ENCODE measurements around the gene CDC37. TPM values are rescaled to one million over a fixed set of nuclear protein-coding genes. Genes with fewer than 3 reads are reported as not detected.
"Not testable (repeated sequence)": the region's sequence is repeated elsewhere in the genome, so short reads cannot be mapped to it uniquely, and the experiment has no call there.

Gene CDC37
- total RNA-seq, 1 donor from 2014 or later: 128 TPM

DNA sequence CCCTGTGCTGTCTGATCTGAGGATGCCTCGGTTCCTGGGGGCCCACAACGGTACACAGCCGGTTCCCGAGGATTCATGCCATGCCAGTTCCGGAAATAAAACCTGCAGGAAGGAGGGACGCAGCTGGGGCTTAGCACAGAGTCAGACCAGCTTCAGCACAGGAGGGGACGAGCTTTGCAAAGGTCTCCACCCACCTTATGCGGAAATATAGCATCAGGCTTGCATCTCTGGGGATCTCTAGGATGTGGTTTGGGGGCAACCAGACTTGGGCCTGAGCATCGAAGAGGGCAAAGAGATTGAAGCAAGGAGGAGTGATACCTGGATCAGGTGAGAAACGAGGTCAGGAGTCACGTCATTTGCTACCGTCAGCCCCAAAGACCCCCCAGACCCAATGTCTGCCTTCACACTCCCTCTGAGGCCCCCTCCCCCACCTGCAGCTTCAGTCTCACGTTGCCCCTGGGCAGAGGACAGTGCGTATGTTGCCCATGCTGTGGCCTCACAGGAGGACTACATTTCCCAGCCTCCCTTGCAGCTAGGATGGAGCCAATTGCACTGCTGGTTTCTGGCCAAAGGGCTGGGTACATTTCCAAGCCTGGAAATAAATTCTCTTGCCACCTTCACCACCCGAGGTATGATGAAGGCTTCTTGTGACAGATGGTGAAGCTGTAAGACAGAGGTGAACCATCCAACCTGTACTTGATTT is 35.1 kb downstream of the CDC37 start:
- no peak for ATAC-seq
- intact Hi-C loops (cut with DNase I): no loop called here
- no peak for DNase-seq (ENCODE audit: low spot score)

DNA sequence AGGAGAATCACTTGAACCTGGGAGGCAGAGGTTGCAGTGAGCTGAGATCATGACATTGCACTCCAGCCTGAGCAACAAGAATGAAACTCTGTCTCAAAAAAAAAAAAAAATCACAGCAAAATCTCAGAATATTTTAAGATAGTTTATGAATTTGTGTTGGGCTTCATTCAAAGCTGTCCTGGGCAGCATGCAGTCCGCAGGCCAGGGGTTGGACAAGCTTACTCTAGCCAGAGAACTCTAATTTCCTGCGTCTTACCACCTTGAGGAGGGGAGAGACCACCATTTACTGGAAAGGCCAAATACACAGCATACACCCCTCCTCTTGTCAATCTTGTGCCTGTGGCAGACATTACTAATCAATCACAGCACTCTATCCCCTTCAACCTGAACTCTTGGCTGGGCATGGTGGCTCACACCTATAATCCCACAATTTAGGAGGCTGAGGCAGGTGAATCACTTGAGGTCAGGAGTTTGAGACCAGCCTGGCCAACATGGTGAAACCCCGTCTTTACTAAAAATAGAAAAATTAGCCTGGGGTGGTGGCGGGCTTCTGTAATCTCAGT is 36.3 kb downstream of the CDC37 start:
- not testable (repeated sequence) for ATAC-seq

DNA sequence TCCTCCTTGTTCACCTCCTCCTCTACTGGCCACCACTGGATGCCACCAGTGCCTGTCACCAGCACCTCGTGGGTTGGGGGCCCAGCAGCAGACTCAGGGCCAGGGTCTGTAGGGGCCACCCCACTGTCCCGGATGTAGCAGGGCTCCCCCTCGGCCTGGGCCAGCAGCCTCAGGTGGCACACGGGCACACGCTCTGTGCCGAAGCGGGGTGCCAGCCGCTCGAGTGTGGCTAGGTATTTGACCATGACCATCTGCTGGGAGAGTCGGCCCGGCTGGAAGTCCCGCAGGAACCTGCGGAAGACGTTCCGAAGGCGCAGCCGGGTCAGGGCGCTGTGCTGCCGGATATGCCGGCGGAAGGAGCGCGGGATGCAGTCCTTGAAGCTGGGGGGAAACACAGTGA is 37.8 kb downstream of the CDC37 start:
- intact Hi-C loops (cut with DNase I): no loop called here

More for the DNA sequence above, 36.3 kb downstream of the CDC37 start:
- intact Hi-C loops (cut with DNase I); DNase-seq (ENCODE audit: low spot score): not testable (repeated sequence)

DNA sequence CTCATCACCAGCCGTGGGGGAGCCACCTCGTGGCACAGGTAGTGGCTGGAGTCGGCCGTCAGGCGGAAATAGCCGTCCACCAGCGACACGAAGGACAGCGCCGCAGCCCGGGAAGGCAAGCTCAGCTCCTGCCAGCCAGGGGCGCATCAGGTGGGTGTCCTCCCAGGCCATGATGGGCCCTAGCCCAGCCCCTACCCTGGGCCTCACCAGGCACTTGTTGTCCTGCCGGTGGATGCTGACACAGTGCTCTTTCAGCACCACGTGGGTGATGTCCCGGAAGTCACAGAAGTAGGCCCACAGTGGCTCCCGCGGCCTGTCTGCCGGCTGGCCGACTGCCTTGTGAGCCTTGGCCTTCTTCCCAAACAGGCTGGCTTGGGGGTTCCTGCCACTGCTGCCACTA is 38.7 kb downstream of the CDC37 start:
- ATAC-seq (no peak), DNase-seq (ENCODE audit: low spot score) (no peak)
- intact Hi-C loops (cut with DNase I): no loop called here

More for the DNA sequence above, 37.8 kb downstream of the CDC37 start:
- ATAC-seq (no peak), DNase-seq (ENCODE audit: low spot score) (no peak)

DNA sequence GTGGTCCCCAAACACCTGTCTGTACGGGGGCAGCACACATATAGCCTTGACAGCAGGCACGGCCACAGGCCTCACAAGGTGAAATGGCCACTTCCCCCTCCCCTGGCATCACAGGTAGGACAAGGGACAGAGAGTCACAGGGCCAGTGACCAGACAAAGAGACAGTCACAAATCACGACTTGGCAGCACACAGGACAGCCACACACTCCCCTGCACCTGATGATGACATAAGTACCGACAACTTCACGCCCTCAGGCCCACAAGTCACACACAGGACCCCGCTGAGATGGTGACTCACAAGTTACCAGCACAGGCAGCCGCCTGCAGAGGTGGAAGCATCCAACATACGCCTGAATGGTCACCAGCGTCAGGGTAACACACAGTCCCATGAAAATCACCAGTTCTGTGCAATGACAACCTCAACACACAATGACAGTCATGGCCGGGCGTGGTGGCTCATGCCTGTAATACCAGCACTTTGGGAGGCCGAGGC is 39.5 kb downstream of the CDC37 start:
- intact Hi-C loops (cut with DNase I): no loop called here
- ATAC-seq (no peak), DNase-seq (ENCODE audit: low spot score) (no peak)

DNA sequence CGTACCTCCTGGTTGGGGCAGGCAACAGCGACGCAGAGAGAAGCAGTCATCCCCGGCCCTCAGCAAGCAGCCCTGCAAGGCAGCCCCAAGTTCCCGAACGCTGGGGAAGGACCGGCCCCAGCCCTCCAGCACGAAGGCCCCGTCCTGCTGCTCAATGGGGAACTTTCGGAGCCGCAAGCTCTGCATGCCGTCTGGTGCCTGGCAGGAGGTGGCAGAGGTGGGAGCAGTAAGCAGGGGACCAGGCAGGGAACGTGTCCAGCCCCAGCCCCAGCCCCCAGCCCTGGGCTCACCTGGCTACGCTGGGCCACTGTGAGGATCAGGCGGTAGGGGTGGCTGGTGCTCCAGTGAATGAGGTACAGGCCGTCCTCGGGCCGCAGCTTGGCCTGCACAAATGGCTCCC is 41.1 kb downstream of the CDC37 start:
- ATAC-seq: no peak
- no peak for DNase-seq (ENCODE audit: low spot score)
- intact Hi-C loops (cut with DNase I): no loop called here

DNA sequence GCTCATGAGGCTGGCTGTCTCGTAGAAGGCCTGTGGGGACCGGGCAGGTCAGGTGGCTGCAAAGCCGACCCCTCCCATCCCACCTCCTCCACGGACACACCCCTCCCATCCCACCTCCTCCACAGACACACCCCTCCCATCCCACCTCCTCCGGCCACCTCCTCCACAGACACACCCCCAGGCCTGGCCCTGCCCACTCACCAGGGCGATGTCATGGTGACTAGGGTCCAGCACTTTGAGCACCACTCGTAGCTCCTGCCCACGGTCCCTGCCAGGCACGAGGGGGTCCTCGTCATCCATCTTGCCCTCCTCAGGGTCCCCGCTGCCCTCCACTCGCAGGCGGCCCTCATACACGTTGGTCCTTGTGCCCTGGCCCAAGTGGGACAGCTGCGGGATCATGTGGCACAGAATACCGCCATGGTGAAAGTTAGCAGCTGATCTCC is 41.8 kb downstream of the CDC37 start:
- DNase-seq (ENCODE audit: low spot score): no peak
- intact Hi-C loops (cut with DNase I): no loop called here
- no peak for ATAC-seq

DNA sequence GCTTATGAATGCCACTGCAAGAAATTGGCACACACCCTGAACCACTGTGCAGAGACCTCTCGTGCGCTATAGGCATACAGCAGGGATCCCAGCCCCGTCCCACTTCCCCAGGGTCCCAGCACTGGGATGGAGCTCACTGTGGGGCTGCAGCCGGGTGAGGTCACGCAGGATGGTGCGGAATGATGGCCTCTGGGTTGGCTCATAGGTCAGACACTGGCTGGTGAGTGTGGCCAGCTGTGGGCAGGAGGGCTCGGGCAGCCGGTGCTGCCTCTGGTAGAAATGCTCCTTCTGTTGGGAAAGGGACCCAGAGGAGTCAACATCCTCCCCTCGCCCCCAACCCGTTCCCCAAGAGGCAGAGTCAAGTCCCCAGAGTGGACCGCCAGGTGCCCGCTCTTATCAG is 46.9 kb downstream of the CDC37 start:
- no peak for DNase-seq (ENCODE audit: low spot score)
- no peak for ATAC-seq
- intact Hi-C loops (cut with DNase I): no loop called here

DNA sequence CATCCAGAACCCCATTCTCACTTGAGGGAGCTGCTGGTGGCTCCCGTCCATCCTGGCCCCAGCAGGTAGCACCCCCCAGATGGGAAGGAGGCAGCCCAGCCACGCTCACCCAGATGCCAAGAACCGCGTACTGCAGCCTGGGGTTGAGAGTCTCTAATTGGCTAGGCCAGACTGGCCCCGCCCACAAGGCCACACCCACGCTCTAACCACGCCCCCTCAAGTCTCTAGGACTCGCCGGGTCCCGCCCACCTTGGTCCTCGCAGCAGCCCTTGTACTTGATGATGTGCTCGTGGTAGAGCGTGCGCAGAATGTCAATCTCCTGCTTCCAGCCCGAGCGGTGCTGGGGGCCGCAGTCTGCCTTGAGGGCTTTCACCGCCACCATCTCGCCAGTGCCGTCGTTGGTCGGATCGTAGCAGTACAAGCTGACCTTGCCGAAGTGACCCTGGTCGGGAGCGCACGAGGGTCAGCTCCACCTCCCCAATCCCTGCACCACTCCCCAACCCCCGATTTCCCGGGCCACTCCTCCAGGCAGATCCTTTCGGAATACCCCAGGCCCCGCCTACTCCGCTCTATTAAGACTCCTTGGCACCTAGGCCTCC is 49.5 kb downstream of the CDC37 start:
- ATAC-seq (peak; percentile 86), DNase-seq (ENCODE audit: low spot score) (peak; percentile 92)
- intact Hi-C loops (cut with DNase I): no loop called here

DNA sequence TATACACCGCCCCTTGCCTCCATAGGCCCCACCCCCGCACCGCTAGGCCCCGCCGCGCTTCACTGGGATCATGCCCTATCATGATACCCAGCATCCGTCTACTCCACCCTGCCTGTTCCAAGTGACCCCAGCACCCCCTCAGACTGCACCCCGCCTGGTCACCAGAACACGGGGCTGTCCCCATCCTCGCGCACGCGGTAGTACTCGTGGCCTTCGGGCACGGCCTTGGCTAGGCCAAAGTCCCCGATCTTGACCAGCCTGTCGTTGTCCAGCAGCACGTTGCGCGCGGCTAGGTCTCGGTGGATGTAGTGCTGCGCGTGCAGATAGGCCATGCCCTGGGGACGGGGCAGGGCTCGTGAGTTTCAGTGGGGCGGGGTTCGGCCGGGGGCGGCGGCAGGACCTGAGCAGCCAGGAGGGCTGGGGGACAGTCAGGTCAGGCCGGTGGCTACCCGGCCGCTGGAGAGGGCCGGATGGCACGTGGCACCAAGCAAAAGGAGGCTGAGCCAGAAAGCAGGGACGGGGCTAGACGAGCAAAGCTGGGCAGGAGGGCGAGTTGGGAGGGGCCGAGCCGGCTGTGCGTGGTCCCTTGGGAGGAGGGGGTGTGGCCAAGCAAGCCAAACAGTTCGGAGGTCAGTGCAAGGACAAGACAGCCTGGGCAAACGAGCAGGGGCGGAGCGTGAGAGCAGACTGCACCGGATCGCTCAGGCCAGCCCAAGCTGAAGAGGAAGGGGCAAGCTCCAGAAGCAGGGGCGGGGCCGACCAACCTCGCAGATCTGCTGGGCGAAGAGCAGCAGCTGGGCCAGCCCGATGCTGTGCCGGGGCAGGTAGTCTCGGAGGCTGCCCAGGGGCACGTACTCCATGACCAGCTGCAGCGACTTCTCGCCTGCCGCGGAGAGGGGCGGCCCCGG is 50.3 kb downstream of the CDC37 start:
- peak; percentile 95 for ATAC-seq
- DNase-seq (ENCODE audit: low spot score): peak; percentile 93
- intact Hi-C loops (cut with DNase I): no loop called here

DNA sequence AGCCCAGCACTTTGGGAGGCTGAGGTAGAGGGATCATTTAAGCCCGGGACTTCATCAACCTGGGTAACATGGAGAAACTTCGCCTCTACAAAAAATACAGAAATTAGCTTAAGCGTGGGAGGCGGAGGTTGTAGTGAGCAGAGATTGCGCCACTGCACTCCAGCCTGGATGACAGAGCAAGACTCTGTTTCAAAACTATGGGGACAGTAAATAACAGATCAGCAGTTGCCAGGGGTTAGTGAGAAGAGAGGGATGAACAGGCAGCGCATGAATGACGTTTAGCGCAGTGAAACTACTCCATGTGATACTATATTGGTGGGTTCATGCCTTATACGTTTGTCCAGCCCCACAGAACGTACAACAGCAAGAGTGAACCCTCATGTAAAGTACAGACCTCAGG is 56.8 kb downstream of the CDC37 start:
- DNase-seq (ENCODE audit: low spot score): no peak
- intact Hi-C loops (cut with DNase I): no loop called here
- peak; percentile 63 for ATAC-seq

DNA sequence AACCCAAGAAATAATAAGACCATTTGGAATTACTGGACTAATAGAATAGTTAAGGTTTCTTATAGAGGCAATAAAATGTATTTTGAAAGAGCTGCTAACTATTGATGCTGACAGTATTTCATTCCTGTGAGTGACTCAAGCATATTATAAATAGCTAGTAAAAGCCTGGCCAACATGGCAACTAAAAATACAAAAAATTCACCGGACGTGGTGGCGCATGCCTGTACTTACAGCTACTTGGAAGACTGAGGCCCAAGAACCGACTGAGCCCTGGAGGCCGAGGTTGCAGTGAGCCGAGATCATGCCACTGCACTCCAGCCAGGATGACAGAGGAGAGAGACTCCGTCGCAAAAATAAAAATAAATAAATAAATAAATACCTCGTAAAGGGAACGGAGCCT is 58.6 kb downstream of the CDC37 start:
- ATAC-seq: no peak
- intact Hi-C loops (cut with DNase I): no loop called here
- no peak for DNase-seq (ENCODE audit: low spot score)

DNA sequence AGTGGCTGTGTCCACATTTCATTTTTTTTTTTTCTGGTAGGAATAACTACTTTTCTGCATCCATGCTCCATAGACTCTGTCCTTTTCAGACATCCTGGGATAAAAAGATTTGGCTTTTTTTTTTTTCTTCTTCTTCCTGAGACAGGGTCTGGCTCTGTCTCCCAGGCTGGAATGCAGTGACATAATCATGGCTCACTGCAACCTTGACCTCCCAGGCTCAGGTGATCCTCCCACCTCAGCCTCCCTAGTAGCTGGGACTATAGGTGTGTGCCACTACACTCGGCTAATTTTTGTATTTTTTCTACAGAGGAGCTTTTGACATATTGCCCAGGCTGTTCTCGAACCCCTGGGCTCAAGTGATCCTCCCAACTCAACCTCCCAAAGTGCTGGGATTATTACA is 59.8 kb downstream of the CDC37 start:
- ATAC-seq (no peak), DNase-seq (ENCODE audit: low spot score) (no peak)
- intact Hi-C loops (cut with DNase I): no loop called here

Small RNAs within 50 kb of the gene (microRNA-seq; reads per million reads assigned to microRNA genes)
- not detected for gene MIR1181

Other genes starting within 250 kb of the CDC37 start
- 70.8 TPM for gene DNMT1, start 208.6 kb downstream of the CDC37 start, total RNA-seq
- 15.9 TPM for gene S1PR2, start 172.2 kb downstream of the CDC37 start, total RNA-seq
- 29.3 TPM for gene MRPL4, start 151.3 kb downstream of the CDC37 start, total RNA-seq
- 30.7 TPM for gene ICAM1, start 132.4 kb downstream of the CDC37 start, total RNA-seq
- not detected for gene ICAM4, start 116.6 kb downstream of the CDC37 start, total RNA-seq
- 1.6 TPM for gene ICAM5, start 113.6 kb downstream of the CDC37 start, total RNA-seq
- gene ZGLP1, start 93.7 kb downstream of the CDC37 start, total RNA-seq: 5.7 TPM
- gene FDX2, start 87.5 kb downstream of the CDC37 start, total RNA-seq: 15.2 TPM
- 20.3 TPM for gene RAVER1, start 70.0 kb downstream of the CDC37 start, total RNA-seq
- 10.5 TPM for gene ICAM3, start 63.9 kb downstream of the CDC37 start, total RNA-seq
- 128 TPM for gene TYK2, start 23.0 kb downstream of the CDC37 start, total RNA-seq
- 11.0 TPM for gene PDE4A, start 17.0 kb upstream of the CDC37 start, total RNA-seq
- gene KEAP1, start 99.8 kb upstream of the CDC37 start, total RNA-seq: 63.9 TPM
- 0.53 TPM for gene S1PR5, start 113.9 kb upstream of the CDC37 start, total RNA-seq
- gene ATG4D, start 140.4 kb upstream of the CDC37 start, total RNA-seq: 15.1 TPM
- gene KRI1, start 162.5 kb upstream of the CDC37 start, total RNA-seq: 25.0 TPM
- 14.9 TPM for gene CDKN2D, start 165.4 kb upstream of the CDC37 start, total RNA-seq
- not detected for gene AP1M2, start 183.8 kb upstream of the CDC37 start, total RNA-seq
- gene SLC44A2, start 222.0 kb upstream of the CDC37 start, total RNA-seq: 281 TPM